ENCODE measurements around the gene PADI4. TPM values are rescaled to one million over a fixed set of nuclear protein-coding genes. Genes with fewer than 3 reads are reported as not detected.

PADI4 gene
- total RNA-seq, 2 donors from 2014 or later, result not detected

DNA sequence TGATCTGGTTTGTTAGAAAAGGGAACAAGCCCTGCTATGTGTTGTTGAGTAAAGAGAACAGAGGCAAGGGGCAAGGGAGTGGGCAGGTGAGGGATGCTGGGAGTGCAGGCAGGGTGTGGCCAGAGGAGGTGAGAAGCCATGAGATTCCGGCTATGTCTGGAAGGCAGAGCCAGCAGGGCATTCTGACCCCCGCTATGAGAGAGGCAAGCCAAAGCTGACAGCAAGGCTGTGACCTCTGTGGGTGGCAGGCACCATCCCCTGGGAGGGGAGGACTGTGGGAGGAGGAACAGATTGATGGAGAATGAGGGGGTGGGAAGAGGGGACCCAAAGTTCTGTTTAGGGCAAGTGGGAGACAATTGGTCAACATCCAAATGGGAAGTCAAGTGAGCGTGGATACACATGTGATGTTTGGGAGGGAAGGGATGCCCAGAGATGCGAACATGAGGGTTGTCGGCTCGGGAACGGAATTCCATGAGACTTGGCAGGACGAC lies 44.5 kb downstream of the PADI4 start:
- DNase-seq (no peak), ATAC-seq (no peak)
- Histone ChIP-seq H3K4me3 (no peak overlapping the region), H3K9me3 (no peaks in the 10 kb centered on the region), H3K36me3 (replicated peaks in 1 of 2; ENCODE audit: insufficient read depth in 1 of 2, low read depth in 2 of 2) (no peaks in the 10 kb centered on the region), H3K4me1 (no peaks in the 10 kb centered on the region), H3K27ac (no peak overlapping the region), H3K27me3 (no peaks in the 10 kb centered on the region)
- intact Hi-C loops (cut with DNase I), result no loop called here
- no peak for TF ChIP-seq CTCF (IDR thresholded peaks at IDR 0.05)
- TF ChIP-seq POLR2A (IDR thresholded peaks at IDR 0.05), result no peak
- 54 to 71% methylated on average over 8 of the region's 8 CpGs for WGBS, 2 donors

- no peak overlapping the region for H3K27ac ChIP-seq
- H3K9me3 ChIP-seq, result no peaks in the 10 kb centered on the region
- ATAC-seq (no peak), DNase-seq (no peak)
- no peak for TF ChIP-seq POLR2A (IDR thresholded peaks at IDR 0.05)
- no peak for TF ChIP-seq CTCF (IDR thresholded peaks at IDR 0.05)
- H3K4me1 ChIP-seq, result no peaks in the 10 kb centered on the region
- no peaks in the 10 kb centered on the region for H3K36me3 ChIP-seq (replicated peaks in 1 of 2; ENCODE audit: insufficient read depth in 1 of 2, low read depth in 2 of 2)
- WGBS, 2 donors, result 38 to 60% methylated on average over 1 to 6 of the region's 6 CpGs
- no peak overlapping the region for H3K4me3 ChIP-seq
- no peaks in the 10 kb centered on the region for H3K27me3 ChIP-seq
- intact Hi-C loops (cut with DNase I), result no loop called here
Observed at GRCh38 chr1:17355898-17356297, 47.9 kb downstream of the PADI4 start.

- intact Hi-C loops (cut with DNase I), result no loop called here
- ATAC-seq (no peak), DNase-seq (no peak)
- Histone ChIP-seq H3K27me3 (no peaks in the 10 kb centered on the region), H3K4me3 (no peak overlapping the region), H3K27ac (no peak overlapping the region), H3K9me3 (no peaks in the 10 kb centered on the region), H3K4me1 (no peaks in the 10 kb centered on the region), H3K36me3 (replicated peaks in 1 of 2; ENCODE audit: insufficient read depth in 1 of 2, low read depth in 2 of 2) (no peaks in the 10 kb centered on the region)
- 40 to 48% methylated on average over 9 to 11 of the region's 12 CpGs for WGBS, 2 donors
- TF ChIP-seq CTCF (IDR thresholded peaks at IDR 0.05) (no peak), POLR2A (IDR thresholded peaks at IDR 0.05) (no peak)
Observed at GRCh38 chr1:17356387-17357026, 48.5 kb downstream of the PADI4 start.

DNA sequence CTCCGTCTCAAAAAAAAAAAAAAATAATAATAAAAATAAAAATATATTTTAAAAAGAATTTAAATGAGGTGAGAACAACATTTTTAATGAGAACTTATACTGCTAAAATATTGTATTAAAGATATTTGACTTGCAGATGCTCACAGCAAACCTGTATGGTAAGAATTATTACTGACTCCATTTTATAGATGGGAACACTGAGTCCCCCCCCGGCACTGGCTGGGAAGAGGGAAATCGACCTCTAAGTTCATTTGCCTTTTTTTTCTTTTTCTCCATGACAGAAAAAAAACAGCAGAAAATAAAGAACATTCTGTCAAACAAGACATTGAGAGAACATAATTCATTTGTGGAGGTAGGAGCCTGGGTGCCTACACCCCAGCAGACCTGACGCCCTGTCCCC lies 50.6 kb downstream of the PADI4 start:
- no peaks in the 10 kb centered on the region for H3K27me3 ChIP-seq
- ATAC-seq (no peak), DNase-seq (no peak)
- H3K4me1 ChIP-seq, result no peaks in the 10 kb centered on the region
- intact Hi-C loops (cut with DNase I), result no loop called here
- H3K4me3 ChIP-seq, result no peak overlapping the region
- H3K9me3 ChIP-seq, result no peaks in the 10 kb centered on the region
- no peaks in the 10 kb centered on the region for H3K36me3 ChIP-seq (replicated peaks in 1 of 2; ENCODE audit: insufficient read depth in 1 of 2, low read depth in 2 of 2)
- TF ChIP-seq CTCF (IDR thresholded peaks at IDR 0.05) (no peak), POLR2A (IDR thresholded peaks at IDR 0.05) (no peak)
- H3K27ac ChIP-seq, result no peak overlapping the region
- 52 to 64% methylated on average over 4 of the region's 4 CpGs for WGBS, 2 donors

DNA sequence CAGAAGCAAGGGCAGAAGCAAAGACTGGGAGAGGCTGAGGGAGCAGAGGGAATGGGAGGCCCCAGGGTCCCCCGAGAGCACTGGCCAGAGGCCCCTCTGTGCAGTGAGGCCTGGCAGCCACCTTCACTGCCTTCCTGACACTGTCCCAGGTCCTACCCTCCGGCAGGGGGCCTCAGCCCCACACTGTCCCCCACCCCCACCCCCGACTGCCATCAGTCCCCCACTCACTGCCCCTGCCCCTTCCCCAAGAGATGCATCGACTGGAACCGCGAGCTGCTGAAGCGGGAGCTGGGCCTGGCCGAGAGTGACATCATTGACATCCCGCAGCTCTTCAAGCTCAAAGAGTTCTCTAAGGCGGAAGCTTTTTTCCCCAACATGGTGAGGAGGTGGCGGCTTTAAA lies 51.0 kb downstream of the PADI4 start:
- H3K4me1 ChIP-seq, result no peaks in the 10 kb centered on the region
- no peak for TF ChIP-seq CTCF (IDR thresholded peaks at IDR 0.05)
- no peak for TF ChIP-seq POLR2A (IDR thresholded peaks at IDR 0.05)
- WGBS, 2 donors, result 46 to 47% methylated on average over 2 to 11 of the region's 11 CpGs
- ATAC-seq, result no peak
- H3K9me3 ChIP-seq, result no peaks in the 10 kb centered on the region
- intact Hi-C loops (cut with DNase I), result no loop called here
- H3K27ac ChIP-seq, result no peak overlapping the region
- H3K4me3 ChIP-seq, result no peak overlapping the region
- no peak for DNase-seq
- H3K27me3 ChIP-seq, result no peaks in the 10 kb centered on the region
- H3K36me3 ChIP-seq (replicated peaks in 1 of 2; ENCODE audit: insufficient read depth in 1 of 2, low read depth in 2 of 2), result no peaks in the 10 kb centered on the region
